Stimulated activated CD8-positive, alpha-beta memory T cell treated with anti-CD3 and anti-CD28 coated beads, Interleukin-4, amount 100 ng/mL, for 24 hours (primary cell): ENCODE measurements around the gene POSTN.

Experiments
- DNase-seq: peaks from one replicate; pipeline ENCODE4 v3.0.0-alpha.2; 2020; ENCODE audit warnings: low read depth

The POSTN gene, protein sequence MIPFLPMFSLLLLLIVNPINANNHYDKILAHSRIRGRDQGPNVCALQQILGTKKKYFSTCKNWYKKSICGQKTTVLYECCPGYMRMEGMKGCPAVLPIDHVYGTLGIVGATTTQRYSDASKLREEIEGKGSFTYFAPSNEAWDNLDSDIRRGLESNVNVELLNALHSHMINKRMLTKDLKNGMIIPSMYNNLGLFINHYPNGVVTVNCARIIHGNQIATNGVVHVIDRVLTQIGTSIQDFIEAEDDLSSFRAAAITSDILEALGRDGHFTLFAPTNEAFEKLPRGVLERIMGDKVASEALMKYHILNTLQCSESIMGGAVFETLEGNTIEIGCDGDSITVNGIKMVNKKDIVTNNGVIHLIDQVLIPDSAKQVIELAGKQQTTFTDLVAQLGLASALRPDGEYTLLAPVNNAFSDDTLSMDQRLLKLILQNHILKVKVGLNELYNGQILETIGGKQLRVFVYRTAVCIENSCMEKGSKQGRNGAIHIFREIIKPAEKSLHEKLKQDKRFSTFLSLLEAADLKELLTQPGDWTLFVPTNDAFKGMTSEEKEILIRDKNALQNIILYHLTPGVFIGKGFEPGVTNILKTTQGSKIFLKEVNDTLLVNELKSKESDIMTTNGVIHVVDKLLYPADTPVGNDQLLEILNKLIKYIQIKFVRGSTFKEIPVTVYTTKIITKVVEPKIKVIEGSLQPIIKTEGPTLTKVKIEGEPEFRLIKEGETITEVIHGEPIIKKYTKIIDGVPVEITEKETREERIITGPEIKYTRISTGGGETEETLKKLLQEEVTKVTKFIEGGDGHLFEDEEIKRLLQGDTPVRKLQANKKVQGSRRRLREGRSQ

DNA sequence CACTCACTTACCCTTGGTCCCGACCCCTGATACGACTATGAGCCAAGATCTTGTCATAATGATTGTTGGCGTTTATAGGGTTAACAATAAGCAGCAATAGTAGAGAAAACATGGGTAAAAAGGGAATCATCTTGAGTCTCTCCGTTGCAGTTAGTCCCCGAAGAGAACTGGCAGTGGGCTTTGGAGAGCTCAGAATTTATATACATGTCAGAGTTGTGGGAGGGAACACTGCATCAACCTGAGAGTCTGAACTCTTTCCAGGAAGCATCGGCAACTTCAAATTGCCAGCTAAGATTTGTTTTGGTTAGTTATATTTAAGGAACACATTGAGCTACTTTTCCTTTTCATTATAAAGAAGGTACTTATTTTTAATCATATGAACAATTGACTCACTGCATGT is at the start of gene POSTN:
Gene POSTN (minus strand): TSS at position 172 of the 400 bp plus-strand sequence. CDS start 42 bp downstream, at position 130.
- no peak for DNase-seq

DNA sequence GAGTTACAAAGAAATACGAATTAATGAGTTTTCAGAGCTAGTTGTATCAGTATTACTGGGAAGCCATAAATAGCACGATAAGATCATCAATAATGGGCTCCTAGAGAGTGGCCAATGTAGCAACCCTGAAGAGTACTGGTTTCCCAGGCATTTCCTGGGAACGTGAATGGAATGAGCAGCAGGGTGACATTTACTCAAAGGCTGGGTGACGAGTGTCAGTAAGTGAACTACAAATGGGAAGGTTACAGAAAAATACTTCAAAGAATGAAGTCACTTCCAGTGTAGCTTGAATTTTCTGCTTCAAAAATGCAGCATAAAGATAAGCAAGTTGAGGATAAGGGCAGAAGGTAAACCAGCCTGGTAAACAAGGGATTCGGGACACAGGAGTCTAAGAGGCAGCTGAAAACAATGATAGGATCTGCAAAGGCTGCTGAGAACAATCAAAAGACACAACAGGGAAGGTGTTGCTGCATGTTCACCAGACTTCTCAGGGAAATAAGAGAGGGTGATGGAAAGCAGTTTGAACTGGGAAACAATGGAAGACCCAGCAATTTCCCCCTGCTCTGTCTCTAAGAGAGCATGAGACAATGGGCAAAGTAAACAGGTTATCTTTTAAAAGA is 48.6 kb upstream of the POSTN start:
- no peak for DNase-seq

DNA sequence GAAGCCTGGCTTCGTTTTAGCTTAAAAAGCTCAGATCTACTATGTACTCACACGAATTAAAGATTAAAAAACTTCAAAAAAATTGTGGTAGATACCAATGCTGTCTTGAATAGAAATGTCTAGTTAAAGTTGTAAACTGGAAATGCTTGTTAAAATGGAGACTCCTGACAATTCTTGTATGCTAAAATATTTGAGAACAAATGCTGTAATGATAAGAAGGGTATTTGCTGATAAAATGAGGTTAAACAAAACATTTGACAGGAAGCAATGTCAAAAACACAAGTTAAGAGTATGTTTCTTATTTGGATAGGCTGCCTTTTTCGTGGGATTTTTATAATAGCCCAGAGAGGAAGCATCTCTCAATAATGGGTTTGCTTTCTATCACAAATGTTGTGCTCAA is 48.0 kb upstream of the POSTN start:
- DNase-seq: no peak

DNA sequence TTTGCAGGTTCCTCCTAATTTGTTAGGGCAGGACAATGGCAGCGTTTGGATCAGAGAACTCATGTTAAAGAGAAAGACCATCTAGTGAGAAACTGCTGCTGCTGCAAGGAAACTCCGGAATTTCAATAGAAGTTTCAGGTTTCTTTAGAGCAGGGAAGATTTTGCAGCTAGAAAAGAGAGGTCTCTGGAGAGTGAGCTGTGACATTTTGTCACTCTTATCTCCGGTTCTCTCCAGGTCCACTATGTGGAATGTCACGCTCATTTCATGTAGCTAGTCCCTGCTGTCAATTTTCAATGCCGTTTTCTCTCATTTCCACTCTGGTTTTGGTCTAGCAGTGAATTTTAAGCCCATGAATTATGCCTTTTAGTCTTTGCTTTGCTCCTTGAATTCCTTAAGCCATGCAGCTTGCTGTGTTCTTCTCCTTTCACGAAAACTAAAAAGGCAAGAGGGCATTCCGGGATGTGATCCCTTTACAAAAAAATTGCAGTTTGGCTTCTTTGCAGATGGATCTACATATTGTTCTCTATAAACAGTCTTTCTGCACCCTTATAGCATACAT is 46.7 kb upstream of the POSTN start:
- no peak for DNase-seq

DNA sequence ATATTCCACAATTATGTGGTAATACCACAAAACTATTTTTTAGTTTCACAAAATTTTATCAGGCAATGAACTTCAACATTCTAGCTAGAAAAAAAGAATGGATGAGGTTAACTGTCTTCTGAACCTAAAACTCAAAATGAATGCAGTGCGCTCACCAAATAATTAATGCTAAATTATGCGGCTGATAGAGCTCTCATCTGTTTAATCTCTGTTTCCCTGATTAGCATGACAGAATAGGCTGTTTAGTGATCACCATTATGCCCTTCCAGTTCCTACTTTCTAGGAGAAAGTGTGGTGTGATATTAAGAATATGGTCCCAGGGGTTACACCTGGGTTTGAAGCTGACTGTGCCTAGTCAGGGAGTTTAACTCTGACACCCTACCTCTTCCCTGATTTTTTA is 42.8 kb upstream of the POSTN start:
- no peak for DNase-seq

DNA sequence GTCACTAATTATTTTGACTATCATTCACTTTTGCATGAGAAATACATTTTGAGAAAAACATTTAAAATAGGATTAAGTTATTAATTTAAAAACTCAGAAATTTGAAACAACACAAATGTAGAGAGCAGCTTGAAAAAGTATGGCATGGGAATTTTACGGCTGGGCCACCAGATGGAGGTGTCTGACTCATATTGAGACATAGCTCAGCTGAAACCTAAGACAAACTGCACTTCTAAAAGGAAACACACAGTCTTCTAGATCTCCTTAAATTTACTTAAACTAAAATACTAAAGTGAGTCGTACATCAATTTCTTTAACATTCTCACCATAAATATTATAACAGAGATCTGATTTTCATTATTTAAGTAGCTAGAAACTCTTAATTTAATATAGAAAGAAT is 41.9 kb upstream of the POSTN start:
- no peak for DNase-seq

DNA sequence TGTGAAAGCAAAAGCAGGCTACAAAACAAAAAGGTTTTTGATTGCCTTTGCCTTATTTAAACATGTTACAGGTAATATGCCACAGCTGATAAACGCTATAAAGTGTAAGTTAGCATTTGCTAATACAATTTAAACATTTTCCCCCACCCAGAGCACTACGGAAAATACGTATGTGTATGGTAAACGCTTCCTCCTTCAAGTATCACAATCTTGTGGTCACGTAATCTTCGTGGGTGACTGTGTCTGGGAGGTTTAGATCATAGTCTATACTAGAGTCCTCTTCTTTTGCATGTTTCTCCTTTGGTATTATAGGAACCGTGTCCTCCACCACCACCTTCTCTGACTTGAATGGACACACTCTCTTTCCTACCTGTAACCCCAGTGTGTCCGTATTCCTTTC is 38.1 kb upstream of the POSTN start:
- no peak for DNase-seq

DNA sequence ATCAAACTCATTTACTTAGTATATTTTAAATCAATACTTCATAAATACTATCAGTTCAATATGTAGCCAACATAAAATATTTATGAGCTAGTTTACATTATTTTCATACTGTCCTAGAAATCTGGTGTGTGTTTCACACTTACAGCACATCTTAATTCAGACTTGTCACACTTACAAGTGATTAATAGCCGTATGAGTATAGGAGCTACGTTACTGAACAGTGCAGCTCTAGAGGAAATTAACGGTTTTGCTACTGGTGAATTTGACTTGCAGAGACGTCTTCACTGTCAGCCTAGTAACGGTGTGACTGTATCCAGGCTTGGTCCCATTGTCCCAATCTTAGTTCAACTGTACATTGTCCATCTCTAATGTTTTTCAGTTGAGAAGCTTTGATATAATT is 33.7 kb upstream of the POSTN start:
- no peak for DNase-seq

DNA sequence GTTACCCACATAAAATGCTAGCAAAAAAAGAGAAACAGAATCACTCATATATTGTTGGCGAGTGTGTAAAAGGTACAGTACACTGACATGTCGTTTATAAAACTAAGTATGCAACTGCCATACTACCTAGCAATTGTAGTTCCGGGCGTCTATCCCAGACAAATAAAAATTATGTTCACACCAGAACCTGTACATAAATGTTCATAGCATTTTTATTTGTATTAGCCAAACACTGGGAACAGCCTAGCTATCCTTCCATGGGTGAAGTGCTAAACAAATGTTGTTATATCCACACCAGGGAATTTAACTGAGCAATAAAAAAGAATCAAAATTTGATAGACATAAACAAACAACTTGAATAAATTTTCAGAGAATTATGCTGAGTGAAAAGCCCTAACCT is 28.9 kb upstream of the POSTN start:
- no peak for DNase-seq

DNA sequence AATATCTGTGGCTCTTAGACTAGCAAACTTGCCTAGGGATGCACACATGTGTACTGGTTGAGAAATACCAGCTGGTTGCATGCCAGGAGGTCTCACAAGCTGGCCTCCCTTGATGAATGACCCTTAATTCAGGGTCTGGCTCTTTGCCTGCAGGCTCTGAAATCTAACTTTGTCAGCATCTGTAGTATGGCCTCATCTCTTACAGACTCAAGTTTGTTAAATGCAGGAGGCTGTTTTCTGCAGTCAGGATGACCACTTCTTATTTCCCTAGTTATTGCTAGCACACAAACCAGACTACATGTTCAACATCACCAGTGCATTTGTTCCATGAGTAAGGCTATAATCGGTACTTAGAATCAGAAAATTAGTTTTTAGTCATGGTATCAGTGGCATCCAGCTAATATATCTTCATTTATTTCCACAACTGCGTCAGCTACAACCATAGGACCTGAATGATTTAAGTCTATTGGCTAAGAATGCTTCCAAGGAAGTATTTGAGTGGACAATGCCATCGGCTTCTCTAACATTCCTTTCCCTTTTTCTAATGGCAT is 23.3 kb upstream of the POSTN start:
- no peak for DNase-seq

DNA sequence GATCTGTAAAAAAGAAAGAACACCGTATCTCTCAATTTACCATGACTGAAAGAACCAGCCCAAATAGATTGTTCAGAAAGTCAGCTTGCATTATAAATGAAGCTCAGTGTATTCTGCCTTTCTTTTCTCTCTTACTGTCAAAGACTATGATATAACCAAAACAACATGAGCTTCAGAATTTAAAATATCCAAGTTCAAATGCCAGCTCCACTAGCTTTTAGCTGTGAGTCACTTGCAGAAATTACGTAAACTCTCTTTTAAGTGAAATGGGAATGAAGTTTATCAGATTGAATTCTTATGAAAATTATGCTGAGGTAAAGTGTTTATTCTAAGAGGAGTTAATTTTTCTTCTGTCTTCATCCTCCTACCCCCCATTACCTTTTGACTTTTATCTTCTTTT is 20.0 kb upstream of the POSTN start:
- DNase-seq: no peak

DNA sequence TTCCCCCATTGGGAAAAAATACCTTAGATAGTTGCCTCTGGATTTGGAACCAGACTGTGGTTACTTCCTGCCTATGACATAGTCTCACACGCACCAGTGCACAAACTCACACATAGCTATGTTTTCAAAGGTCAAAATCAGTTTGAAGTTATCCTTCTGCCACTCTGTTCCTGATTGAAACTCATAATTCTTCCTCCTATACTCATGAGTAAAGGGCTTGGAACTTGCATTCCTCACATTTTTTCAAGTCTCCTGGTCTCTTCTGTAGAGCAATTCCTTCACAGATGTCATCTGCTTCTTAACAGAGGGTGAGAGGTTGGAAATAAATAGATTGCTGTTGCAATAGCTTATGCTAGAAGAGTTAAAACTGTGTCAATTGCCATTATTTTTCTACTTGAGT is 18.6 kb upstream of the POSTN start:
- DNase-seq: no peak

DNA sequence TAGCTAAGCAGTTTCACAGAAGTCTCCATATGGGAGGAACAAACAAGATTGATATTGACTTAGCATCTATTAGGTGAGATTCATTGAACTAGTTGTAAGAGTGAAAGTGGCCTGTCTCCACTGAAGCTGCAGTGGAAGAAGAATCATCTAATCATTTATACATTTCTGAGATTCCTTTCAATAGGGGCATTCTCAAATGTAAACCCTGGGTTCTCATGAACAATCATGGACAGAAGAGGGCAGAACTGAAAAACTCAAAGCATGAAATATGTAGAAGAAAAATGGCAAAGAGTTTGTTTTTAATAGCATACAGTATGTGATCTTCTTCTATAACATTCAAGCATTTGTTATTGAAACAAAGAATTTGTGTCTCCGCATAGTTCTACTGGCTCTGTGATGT is 17.6 kb upstream of the POSTN start:
- no peak for DNase-seq

DNA sequence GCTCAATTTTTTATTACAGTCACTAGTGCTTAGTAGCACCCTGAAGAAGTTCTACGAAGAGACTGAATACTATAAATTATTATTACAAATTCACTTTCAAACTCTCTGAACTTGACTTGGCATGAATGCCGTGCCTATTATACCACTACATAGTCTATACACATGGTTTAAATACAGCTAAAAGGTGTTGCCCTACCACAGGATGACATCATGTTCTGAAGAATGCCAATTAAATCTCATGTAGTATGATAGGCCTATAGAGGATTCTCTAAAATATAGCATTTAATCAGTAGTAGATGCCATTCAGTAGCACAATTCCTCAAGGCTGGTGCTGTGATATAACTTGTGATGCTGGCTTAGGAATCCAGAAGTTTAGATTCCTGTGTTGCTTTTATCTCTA is 16.7 kb upstream of the POSTN start:
- DNase-seq: no peak

DNA sequence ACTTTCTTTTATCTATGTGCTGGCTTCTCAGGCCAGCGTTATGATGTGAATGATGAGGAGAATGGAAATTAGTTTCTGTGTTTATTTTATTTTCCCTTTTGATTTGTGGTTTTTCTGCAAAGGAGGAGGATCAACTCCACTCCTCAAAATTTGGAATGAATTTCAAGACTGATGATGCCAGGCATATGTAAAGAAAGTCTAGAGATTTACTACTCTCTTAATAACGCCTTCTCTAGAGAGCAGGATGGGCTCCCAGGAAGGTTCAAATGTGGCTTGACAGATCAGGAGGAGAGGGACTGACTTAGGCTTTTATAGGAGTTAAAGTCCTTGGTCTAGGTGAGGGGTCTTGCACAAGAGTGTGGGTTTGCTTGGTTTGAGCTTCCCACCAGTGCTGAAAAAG is 15.1 kb upstream of the POSTN start:
- DNase-seq: no peak

DNA sequence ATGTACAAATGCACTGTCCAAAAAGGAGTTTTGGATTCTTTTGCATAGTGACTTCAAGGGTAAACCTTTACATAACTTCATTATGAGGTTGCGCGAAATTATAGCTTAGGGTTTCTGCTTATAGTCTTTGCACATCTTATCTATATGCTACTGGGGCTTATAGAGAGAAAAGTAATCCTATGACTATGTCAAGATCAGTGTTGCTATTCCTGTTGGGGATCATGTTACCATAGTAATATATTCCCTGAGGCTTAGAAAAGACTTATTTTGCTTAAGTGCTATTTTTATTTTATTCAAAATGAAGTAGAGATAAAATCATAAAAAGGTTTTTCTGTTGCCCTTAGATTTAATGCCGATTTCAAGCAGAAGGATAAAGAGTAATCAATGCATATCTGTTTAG is 14.7 kb upstream of the POSTN start:
- DNase-seq: no peak

DNA sequence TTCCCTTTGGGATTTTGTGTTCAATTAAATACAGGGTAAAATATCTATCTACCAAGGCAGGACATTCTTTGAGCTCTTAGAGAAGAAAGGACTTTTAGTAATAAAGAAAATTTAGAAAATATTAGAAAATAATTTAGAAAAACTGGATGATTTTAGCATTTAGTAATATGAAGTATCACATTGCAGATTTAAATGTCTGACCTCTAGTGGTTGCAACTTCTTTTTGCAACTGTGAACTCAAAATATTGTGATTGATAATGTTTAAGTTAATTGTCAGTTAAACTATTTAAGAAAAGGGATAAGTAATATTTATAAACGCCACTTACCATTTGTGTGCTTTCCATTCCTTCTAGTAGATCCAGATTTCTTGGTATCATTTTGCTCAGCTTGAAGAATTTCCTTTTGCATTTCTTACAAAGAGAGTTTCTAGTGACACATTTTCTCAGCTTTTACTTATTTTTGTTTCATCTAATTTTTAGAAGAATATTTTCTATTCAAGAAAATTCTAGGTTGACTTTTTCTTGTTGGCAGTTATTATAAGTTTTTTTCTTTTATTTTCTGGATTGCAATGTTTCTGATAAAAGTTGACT is 10.3 kb upstream of the POSTN start:
- DNase-seq: no peak

DNA sequence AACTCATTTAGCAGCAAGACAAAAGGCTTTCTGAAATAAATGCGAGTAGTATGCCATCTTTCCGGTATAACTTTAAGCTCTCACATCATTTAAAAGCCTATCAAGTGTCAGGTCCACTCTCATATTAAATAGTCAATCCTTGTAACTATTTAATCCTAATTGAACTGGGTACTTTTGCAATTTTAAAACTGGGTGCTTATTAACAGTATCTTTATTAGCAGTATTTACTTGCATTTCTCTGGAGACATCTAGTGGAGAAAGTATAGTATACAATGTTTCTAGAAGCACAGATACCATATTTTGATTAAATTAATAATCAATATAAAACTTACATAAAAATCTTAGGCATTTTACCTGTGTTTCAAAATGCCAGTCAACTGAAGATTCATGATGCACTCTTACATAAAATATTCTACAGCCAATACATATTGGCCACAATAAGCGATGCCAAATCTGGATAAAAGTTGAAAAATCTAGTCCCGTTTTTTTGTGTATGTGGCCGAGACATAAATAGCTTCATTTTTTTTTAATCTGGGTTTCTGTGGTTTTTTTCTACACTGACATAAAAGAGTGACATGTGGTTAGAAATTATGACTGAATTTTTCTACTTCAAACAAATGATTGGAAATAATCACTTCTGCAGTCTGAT is 4.3 kb upstream of the POSTN start:
- DNase-seq: no peak

DNA sequence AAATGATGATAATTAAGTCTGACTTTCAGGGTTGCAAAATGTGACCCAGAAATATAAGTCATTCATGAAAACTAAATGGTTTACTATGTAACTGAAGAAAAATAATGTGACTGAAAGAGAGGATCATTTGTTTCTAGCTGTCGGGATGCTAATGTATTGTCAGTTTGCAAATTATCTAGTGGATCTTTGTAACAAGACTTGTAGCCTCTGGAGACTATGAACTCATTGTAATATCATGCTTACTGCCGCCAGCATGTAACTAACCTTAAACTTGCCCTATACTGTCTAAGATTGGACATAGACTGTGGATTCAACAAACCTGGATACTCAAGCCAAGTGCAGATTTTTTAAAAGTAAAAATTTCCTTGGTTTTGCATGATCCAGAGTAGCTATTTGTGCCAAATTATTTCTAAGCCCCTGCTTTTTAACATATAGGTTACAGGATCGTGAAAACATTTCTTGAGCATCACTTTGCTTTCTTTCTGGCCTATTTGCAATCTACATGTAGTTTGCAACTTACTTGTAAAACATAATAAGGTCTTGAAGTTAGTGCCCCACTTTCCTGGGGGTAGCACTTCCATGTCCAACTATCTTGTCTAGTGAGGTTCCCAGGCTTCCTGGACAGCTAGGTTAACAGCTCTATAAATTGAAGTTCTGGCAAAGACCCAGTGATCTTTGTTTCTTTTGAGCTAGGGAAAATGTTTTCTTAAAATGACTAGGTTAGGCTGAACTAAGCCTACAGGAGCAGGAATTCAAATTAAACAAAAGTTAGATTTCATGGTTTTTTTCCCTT is 3.3 kb upstream of the POSTN start:
- DNase-seq: no peak

DNA sequence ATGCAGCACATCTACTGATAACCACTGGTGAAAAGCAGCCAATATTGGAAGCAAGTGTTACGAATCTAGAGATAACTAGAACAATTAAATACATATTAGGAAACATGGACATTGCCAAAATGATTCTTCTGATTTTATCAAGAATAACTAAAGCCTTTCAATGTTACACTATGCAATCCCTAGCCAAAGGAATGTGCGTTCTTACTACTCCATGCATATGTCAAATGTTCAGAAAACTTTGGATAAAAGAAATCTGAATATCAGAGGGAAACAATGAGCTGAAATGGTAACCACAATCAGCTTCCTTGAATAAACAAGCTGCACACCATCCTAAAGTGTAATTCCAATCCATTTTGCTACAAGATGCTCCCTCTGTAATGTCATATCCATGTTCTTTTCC is 951 bp upstream of the POSTN start:
- DNase-seq: no peak
